HG03097 (cell line): ENCODE data around the gene ALKBH7.

Source experiments
- ATAC-seq: cut with Tn5 transposase; IDR thresholded peaks from one replicate; pipeline ENCODE4 v1.9.1; 2021; ENCODE audit not compliant: unreplicated experiment, low FRiP score

ALKBH7 gene

DNA sequence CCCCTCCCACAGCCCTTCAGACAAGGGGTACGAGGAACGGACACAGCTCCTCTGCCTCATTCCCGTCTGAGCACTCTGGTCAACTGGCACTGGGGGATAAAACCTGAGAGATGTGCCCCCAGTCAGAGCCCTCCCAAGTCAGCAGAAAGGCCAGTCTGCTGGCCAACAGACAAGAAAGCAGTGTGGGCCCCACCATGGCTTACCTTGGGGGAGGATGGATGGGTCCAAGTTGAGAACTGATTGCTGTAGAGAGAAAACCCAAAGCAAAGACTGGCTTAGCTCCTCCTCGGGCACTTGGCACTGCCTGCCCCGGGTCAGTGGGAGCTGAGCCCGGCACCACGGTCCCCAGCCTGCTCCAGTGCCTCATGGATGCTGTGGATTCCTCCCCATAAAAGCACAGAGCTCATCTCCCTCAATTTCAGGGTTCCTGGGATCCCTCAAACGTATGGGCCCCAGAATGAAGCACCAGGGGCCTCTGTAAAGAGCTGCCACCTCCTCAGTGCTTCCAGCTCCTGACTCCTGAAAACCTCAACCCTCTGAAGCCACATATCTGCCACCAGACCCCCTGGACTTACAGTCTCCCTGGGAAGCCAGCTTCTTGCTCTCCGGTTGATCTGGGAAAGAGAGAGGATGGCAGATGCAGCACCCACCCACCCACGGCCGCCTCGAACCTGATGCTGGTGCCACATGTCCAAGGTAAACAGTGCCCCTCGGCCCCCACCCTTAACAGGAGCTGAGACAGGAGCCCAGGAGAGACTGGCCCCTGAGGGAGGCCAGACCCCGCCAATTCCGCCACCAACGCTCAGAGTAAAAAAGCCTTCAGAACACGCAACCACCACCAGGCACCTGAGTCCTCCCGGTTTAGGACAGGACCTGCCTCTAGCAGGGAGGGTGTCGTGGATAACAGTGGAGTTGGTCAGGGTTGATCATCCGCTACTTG is 48.8 kb downstream of the ALKBH7 start:
- no peak for ATAC-seq

DNA sequence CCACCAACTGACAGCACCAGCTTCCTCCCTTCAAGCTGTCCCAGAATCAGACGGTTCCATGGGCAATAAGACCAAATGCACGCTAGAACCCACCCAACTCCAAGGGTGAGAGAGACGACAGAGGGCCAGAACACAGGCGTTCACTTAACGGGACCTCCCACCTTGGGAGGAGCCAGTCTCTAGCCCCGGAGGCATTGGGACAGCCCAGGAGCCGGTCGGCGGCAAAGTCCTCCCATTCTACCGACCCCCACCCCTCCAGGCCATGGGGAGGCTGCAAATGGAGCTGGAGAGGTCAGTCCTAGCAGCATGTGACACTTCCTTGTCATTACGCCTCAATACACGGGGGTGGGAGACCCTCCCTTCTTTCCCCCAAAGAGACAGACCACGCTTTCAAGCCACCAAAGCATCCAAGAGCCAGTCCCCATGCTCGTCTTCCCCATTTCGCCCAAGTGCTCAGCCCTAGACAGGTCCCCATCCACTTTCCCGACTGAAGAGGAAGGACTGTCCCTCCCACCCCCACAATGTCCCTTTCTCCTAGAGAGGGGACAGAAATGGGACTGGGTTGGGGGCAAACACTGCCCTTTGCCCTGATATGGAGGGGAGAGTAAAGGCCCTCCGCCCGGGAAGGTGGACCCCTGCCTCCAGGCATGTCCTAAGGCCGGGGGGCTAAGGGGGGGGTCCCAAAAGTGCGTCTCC is 51.1 kb downstream of the ALKBH7 start:
- no peak for ATAC-seq

DNA sequence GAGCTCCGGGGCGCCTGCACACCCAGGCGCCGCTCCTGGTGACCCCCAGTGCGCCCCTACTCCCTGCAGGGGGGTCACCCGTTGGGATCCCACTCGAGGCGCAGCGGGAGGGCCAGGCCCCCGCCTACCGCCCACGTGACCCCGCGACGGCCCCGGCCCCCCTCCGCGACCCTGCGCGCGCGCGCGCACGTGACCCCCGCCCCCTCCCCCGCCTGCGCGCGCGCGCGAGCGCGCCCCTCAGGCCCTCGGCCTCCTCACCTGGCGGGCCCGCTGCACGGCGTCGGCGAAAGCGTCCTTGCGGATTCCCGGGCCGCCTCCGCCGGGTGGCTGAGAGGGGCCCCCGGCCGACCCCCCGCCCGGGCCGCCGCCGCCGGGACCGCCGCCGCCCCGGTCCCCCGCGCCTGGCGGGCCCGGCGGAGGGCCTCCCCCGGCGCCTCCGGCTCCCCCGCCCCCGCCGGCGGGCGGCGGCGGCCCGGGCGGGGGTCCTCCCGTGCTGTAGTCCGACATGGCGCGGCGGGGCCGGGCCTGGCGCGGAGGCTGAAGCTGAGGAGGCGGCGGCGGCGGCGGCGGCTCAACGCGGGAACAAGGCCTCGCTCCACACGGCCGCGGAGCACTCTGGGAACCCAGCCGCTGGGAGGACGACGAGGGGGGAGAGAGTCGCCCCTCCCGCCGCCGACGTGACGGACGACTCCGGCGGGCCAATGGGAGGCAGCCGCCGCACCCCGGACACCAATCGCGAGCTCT is 51.8 kb downstream of the ALKBH7 start, which contains the start of gene KHSRP:
Gene KHSRP (minus strand): TSS at position 617 of the 744 bp plus-strand sequence. CDS start 110 bp downstream, at position 507.
- no peak for ATAC-seq
